ENCODE measurements around the gene CDKAL1. TPM values are rescaled to one million over a fixed set of nuclear protein-coding genes. Genes with fewer than 3 reads are reported as not detected.

The CDKAL1 gene
- total RNA-seq, 1 experiment from 2014 or later = 20.6 TPM

DNA sequence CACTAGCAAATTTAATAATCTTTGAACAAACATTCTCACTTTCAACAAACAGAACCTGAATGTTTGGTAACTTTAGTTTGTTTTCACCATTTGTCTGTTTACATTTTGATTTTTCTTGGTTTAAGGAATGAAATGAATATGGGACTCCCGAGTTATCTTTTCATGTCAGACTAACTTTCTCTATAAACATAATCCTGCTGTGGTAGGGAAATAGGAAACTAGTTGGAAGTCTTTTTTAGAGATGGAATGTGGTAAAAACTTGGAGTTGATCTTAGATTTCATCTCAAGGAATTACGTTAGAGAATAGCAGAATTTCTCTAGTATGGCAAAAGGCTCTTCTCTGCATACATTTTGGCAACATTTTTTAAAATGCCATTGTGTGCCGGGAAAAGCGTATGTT lies 206.5 kb downstream of the CDKAL1 start (continued):
- TF ChIP-seq ERG (CRISPR knock-in tag; IDR thresholded peaks at IDR 0.05) = no peak
- no peak for TF ChIP-seq ZNF396 (CRISPR knock-in tag; IDR thresholded peaks at IDR 0.05; ENCODE audit: borderline replicate concordance)
- TF ChIP-seq ZNF416 (CRISPR knock-in tag; IDR thresholded peaks at IDR 0.05) = no peak
- TF ChIP-seq, protein P1, sequence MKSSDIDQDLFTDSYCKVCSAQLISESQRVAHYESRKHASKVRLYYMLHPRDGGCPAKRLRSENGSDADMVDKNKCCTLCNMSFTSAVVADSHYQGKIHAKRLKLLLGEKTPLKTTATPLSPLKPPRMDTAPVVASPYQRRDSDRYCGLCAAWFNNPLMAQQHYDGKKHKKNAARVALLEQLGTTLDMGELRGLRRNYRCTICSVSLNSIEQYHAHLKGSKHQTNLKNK (CRISPR knock-in tag; IDR thresholded peaks at IDR 0.05) = no peak
- TF ChIP-seq NR1H2 (CRISPR knock-in tag; IDR thresholded peaks at IDR 0.05) = no peak
- TF ChIP-seq ETV6 (CRISPR knock-in tag; IDR thresholded peaks at IDR 0.05) = no peak
- TF ChIP-seq ESRRA (CRISPR knock-in tag; IDR thresholded peaks at IDR 0.05; ENCODE audit: borderline replicate concordance) = no peak
- TF ChIP-seq USF2 (CRISPR knock-in tag; IDR thresholded peaks at IDR 0.05) = no peak
- TF ChIP-seq, protein P2, sequence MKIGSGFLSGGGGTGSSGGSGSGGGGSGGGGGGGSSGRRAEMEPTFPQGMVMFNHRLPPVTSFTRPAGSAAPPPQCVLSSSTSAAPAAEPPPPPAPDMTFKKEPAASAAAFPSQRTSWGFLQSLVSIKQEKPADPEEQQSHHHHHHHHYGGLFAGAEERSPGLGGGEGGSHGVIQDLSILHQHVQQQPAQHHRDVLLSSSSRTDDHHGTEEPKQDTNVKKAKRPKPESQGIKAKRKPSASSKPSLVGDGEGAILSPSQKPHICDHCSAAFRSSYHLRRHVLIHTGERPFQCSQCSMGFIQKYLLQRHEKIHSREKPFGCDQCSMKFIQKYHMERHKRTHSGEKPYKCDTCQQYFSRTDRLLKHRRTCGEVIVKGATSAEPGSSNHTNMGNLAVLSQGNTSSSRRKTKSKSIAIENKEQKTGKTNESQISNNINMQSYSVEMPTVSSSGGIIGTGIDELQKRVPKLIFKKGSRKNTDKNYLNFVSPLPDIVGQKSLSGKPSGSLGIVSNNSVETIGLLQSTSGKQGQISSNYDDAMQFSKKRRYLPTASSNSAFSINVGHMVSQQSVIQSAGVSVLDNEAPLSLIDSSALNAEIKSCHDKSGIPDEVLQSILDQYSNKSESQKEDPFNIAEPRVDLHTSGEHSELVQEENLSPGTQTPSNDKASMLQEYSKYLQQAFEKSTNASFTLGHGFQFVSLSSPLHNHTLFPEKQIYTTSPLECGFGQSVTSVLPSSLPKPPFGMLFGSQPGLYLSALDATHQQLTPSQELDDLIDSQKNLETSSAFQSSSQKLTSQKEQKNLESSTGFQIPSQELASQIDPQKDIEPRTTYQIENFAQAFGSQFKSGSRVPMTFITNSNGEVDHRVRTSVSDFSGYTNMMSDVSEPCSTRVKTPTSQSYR (CRISPR knock-in tag; IDR thresholded peaks at IDR 0.05) = no peak
- TF ChIP-seq CDX4 (CRISPR knock-in tag; IDR thresholded peaks at IDR 0.05; ENCODE audit: borderline replicate concordance) = no peak
- no peak for TF ChIP-seq MXD4 (CRISPR knock-in tag; IDR thresholded peaks at IDR 0.05; ENCODE audit: borderline replicate concordance)
- TF ChIP-seq JAZF1 (CRISPR knock-in tag; IDR thresholded peaks at IDR 0.05) = no peak

DNA sequence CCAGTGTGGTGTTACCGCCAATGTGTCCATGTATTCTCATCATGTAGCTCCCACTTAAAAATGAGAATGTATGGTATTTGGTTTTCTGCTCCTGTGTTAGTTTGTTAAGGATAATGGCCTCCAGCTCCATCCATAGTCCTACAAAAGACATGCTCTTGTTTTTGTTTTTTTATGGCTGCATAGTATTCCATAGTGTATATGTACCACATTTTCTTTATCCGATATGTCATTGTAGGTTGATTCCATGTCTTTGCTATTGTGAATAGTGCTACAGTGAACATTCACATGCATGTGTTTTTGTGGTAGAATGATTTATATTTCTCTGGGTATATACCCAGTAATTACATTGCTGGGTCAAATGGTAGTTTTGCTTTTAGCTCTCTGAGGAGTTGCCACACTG lies 207.2 kb downstream of the CDKAL1 start:
- Mint-ChIP-seq H3K27ac (no peak overlapping the region), H3K4me1 (no peaks in the 10 kb centered on the region), H3K27me3 (ENCODE audit: low read depth) (no peaks in the 10 kb centered on the region), H3K36me3 (peaks cover 9% of the 10 kb centered on the region), H3K4me3 (no peak overlapping the region), H3K9me3 (peaks cover 10% of the 10 kb centered on the region)
- ATAC-seq (no peak), DNase-seq (ENCODE audit: low spot score) (no peak)
- ChIA-PET POLR2A (no interaction called here), CTCF (no interaction called here)
- TF ChIP-seq FOXJ3 (CRISPR knock-in tag; IDR thresholded peaks at IDR 0.05; ENCODE audit: borderline replicate concordance) = no peak
- TF ChIP-seq CDX4 (CRISPR knock-in tag; IDR thresholded peaks at IDR 0.05; ENCODE audit: borderline replicate concordance) = no peak
- TF ChIP-seq, protein P3, sequence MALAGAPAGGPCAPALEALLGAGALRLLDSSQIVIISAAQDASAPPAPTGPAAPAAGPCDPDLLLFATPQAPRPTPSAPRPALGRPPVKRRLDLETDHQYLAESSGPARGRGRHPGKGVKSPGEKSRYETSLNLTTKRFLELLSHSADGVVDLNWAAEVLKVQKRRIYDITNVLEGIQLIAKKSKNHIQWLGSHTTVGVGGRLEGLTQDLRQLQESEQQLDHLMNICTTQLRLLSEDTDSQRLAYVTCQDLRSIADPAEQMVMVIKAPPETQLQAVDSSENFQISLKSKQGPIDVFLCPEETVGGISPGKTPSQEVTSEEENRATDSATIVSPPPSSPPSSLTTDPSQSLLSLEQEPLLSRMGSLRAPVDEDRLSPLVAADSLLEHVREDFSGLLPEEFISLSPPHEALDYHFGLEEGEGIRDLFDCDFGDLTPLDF (CRISPR knock-in tag; IDR thresholded peaks at IDR 0.05) = no peak
- no peak for TF ChIP-seq IRF2 (CRISPR knock-in tag; IDR thresholded peaks at IDR 0.05; ENCODE audit: borderline replicate concordance, low read depth)
- no peak for TF ChIP-seq MYBL2 (CRISPR knock-in tag; IDR thresholded peaks at IDR 0.05)
- TF ChIP-seq, protein P4, sequence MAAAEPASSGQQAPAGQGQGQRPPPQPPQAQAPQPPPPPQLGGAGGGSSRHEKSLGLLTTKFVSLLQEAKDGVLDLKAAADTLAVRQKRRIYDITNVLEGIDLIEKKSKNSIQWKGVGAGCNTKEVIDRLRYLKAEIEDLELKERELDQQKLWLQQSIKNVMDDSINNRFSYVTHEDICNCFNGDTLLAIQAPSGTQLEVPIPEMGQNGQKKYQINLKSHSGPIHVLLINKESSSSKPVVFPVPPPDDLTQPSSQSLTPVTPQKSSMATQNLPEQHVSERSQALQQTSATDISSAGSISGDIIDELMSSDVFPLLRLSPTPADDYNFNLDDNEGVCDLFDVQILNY (CRISPR knock-in tag; IDR thresholded peaks at IDR 0.05) = no peak
- TF ChIP-seq, protein P5, sequence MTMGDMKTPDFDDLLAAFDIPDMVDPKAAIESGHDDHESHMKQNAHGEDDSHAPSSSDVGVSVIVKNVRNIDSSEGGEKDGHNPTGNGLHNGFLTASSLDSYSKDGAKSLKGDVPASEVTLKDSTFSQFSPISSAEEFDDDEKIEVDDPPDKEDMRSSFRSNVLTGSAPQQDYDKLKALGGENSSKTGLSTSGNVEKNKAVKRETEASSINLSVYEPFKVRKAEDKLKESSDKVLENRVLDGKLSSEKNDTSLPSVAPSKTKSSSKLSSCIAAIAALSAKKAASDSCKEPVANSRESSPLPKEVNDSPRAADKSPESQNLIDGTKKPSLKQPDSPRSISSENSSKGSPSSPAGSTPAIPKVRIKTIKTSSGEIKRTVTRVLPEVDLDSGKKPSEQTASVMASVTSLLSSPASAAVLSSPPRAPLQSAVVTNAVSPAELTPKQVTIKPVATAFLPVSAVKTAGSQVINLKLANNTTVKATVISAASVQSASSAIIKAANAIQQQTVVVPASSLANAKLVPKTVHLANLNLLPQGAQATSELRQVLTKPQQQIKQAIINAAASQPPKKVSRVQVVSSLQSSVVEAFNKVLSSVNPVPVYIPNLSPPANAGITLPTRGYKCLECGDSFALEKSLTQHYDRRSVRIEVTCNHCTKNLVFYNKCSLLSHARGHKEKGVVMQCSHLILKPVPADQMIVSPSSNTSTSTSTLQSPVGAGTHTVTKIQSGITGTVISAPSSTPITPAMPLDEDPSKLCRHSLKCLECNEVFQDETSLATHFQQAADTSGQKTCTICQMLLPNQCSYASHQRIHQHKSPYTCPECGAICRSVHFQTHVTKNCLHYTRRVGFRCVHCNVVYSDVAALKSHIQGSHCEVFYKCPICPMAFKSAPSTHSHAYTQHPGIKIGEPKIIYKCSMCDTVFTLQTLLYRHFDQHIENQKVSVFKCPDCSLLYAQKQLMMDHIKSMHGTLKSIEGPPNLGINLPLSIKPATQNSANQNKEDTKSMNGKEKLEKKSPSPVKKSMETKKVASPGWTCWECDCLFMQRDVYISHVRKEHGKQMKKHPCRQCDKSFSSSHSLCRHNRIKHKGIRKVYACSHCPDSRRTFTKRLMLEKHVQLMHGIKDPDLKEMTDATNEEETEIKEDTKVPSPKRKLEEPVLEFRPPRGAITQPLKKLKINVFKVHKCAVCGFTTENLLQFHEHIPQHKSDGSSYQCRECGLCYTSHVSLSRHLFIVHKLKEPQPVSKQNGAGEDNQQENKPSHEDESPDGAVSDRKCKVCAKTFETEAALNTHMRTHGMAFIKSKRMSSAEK (CRISPR knock-in tag; IDR thresholded peaks at IDR 0.05; ENCODE audit: borderline replicate concordance) = no peak
- TF ChIP-seq ZNF138 (CRISPR knock-in tag; conservative IDR thresholded peaks at IDR 0.05) = no peak
- TF ChIP-seq, protein P6, sequence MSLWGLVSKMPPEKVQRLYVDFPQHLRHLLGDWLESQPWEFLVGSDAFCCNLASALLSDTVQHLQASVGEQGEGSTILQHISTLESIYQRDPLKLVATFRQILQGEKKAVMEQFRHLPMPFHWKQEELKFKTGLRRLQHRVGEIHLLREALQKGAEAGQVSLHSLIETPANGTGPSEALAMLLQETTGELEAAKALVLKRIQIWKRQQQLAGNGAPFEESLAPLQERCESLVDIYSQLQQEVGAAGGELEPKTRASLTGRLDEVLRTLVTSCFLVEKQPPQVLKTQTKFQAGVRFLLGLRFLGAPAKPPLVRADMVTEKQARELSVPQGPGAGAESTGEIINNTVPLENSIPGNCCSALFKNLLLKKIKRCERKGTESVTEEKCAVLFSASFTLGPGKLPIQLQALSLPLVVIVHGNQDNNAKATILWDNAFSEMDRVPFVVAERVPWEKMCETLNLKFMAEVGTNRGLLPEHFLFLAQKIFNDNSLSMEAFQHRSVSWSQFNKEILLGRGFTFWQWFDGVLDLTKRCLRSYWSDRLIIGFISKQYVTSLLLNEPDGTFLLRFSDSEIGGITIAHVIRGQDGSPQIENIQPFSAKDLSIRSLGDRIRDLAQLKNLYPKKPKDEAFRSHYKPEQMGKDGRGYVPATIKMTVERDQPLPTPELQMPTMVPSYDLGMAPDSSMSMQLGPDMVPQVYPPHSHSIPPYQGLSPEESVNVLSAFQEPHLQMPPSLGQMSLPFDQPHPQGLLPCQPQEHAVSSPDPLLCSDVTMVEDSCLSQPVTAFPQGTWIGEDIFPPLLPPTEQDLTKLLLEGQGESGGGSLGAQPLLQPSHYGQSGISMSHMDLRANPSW (CRISPR knock-in tag; conservative IDR thresholded peaks at IDR 0.05; ENCODE audit: low read depth) = no peak
